M059J (cell line): Measurements from ENCODE around the gene PPM1N. TPM values are rescaled to one million over a fixed set of nuclear protein-coding genes. Genes with fewer than 3 reads are reported as not detected.

Experiments
- DNase-seq: peaks from one replicate; pipeline ENCODE4 v3.0.0-alpha.2; 2012; ENCODE audit warnings: low read depth
- total RNA-seq: library from RNA; depleted of rRNA; stranded (reverse); fragments of >200 nt; shearing (Covaris generic); gene quantifications from 2 replicates; pipeline ENCODE4 v1.2.3, GENCODE V29; 2014; rRNA removed

The PPM1N gene
- total RNA-seq, 1 experiment from 2014 or later: 0.64 TPM

- peak; percentile 79 for DNase-seq
Measured at GRCh38 chr19:45528149-45528743, 30.0 kb downstream of the PPM1N start.

GRCh38 chr19:45528744-45529419 is 30.6 kb downstream of the PPM1N start:
- DNase-seq: no peak

GRCh38 chr19:45529420-45529785 is 31.2 kb downstream of the PPM1N start:
- no peak for DNase-seq

GRCh38 chr19:45531349-45531748 is 33.1 kb downstream of the PPM1N start:
- no peak for DNase-seq

GRCh38 chr19:45539459-45539858 is 41.2 kb downstream of the PPM1N start:
- DNase-seq: no peak

- peak; percentile 81 for DNase-seq
Measured at GRCh38 chr19:45542234-45542668, 44.0 kb downstream of the PPM1N start.

- no peak for DNase-seq
Measured at GRCh38 chr19:45547211-45547770, 49.0 kb downstream of the PPM1N start.

GRCh38 chr19:45547965-45548609 is 49.8 kb downstream of the PPM1N start:
- peak; percentile 96 for DNase-seq

Other genes with a start within 250 kb of the PPM1N start
- 7.1 and 11.0 TPM in 2 replicates for gene MARK4, start 247.2 kb upstream of the PPM1N start, total RNA-seq
- gene CKM, start 175.6 kb upstream of the PPM1N start, total RNA-seq: not detected in 2 replicates
- 0.42 and 2.4 TPM in 2 replicates for gene KLC3, start 157.7 kb upstream of the PPM1N start, total RNA-seq
- 30.6 and 51.7 TPM in 2 replicates for gene ERCC2, start 127.9 kb upstream of the PPM1N start, total RNA-seq
- 2.9 and 7.4 TPM in 2 replicates for gene PPP1R13L, start 93.4 kb upstream of the PPM1N start, total RNA-seq
- 11.1 and 13.4 TPM in 2 replicates for gene POLR1G, start 91.8 kb upstream of the PPM1N start, total RNA-seq
- gene ERCC1, start 74.5 kb upstream of the PPM1N start, total RNA-seq: 78.1 and 87.7 TPM in 2 replicates
- 4.3 and 5.5 TPM in 2 replicates for gene FOSB, start 30.4 kb upstream of the PPM1N start, total RNA-seq
- 3.5 and 4.2 TPM in 2 replicates for gene RTN2, start 1.4 kb upstream of the PPM1N start, total RNA-seq
- 91.6 and 97.7 TPM in 2 replicates for gene VASP, start 9.0 kb downstream of the PPM1N start, total RNA-seq
- gene OPA3, start 86.4 kb downstream of the PPM1N start, total RNA-seq: 8.7 and 20.2 TPM in 2 replicates
- gene GPR4, start 103.8 kb downstream of the PPM1N start, total RNA-seq: 0.02 TPM in 1 of 2 replicates, not detected in the other
- 8.9 and 12.7 TPM in 2 replicates for gene EML2, start 141.0 kb downstream of the PPM1N start, total RNA-seq
- 0.02 and 0.32 TPM in 2 replicates for gene GIPR, start 169.8 kb downstream of the PPM1N start, total RNA-seq
- 294 and 342 TPM in 2 replicates for gene SNRPD2, start 193.5 kb downstream of the PPM1N start, total RNA-seq
- 12.8 and 25.3 TPM in 2 replicates for gene QPCTL, start 194.2 kb downstream of the PPM1N start, total RNA-seq
- gene FBXO46, start 232.5 kb downstream of the PPM1N start, total RNA-seq: 4.4 and 6.9 TPM in 2 replicates
- gene MEIOSIN, start 235.0 kb downstream of the PPM1N start, total RNA-seq: 0.25 TPM in 1 of 2 replicates, not detected in the other